ENCODE measurements around the gene RAB3GAP2.
"Not testable (repeated sequence)": the region's sequence is repeated elsewhere in the genome, so short reads cannot be mapped to it uniquely, and the experiment has no call there.

RAB3GAP2 gene

GRCh38 chr1:220239213-220239612 lies 33.0 kb downstream of the RAB3GAP2 start:
- H3K36me3 ChIP-seq (ENCODE audit: control insufficient read depth in 1 of 2, insufficient read depth in 2 of 2, low read depth in 1 of 2, low read length in 2 of 2) = peaks cover 0 to 10% of the 10 kb centered on the region in 2 experiments

GRCh38 chr1:220236278-220236677 lies 36.0 kb downstream of the RAB3GAP2 start:
- DNase-seq; H3K4me1 ChIP-seq (ENCODE audit: control insufficient read depth, insufficient read depth, low read depth, low read length); H2AFZ ChIP-seq (ENCODE audit: low read depth, low read length); H2AK5ac ChIP-seq (ENCODE audit: low read length, severe bottlenecking); H3K27ac ChIP-seq (ENCODE audit: low read length, poor library complexity, severe bottlenecking); H4K8ac ChIP-seq (ENCODE audit: low read length); H2BK15ac ChIP-seq (ENCODE audit: low read depth, poor library complexity, severe bottlenecking); H3K4me2 ChIP-seq (ENCODE audit: low read length, poor library complexity, severe bottlenecking); H3K4ac ChIP-seq (ENCODE audit: low read depth in 1 of 2, low read length in 2 of 2); H3K9ac ChIP-seq (ENCODE audit: low read length); H2BK120ac ChIP-seq (ENCODE audit: low read depth, low read length); H3K27me3 ChIP-seq (ENCODE audit: control insufficient read depth in 1 of 2, insufficient read depth in 1 of 2, low read length in 2 of 2); H2BK12ac ChIP-seq (ENCODE audit: low read length in 2 of 2); H2BK5ac ChIP-seq (ENCODE audit: low read depth, low read length, poor library complexity, severe bottlenecking); H3K79me1 ChIP-seq (replicated peaks; ENCODE audit: low read length, poor library complexity, severe bottlenecking); H3K23ac ChIP-seq (ENCODE audit: low read length in 2 of 2); H3K4me3 ChIP-seq (ENCODE audit: insufficient read depth in 1 of 2, low read depth in 1 of 2, low read length in 2 of 2); H4K91ac ChIP-seq (ENCODE audit: low read length); H3K18ac ChIP-seq (ENCODE audit: low read depth in 1 of 2, low read length in 2 of 2); H3K9me3 ChIP-seq (ENCODE audit: control insufficient read depth, low read length); H3K14ac ChIP-seq (ENCODE audit: low read length in 2 of 2): not testable (repeated sequence)
- over 99% methylated on average over 8 of the region's 9 CpGs for WGBS
- H3K36me3 ChIP-seq (ENCODE audit: control insufficient read depth in 1 of 2, insufficient read depth in 2 of 2, low read depth in 1 of 2, low read length in 2 of 2) = peaks cover 0 to 18% of the 10 kb centered on the region in 2 experiments

More at GRCh38 chr1:220239213-220239612, 33.0 kb downstream of the RAB3GAP2 start:
- no peak overlapping the region for H3K14ac ChIP-seq (ENCODE audit: low read length in 2 of 2)
- H2AK5ac ChIP-seq (ENCODE audit: low read length, severe bottlenecking) = no peak overlapping the region
- H3K4ac ChIP-seq (ENCODE audit: low read depth in 1 of 2, low read length in 2 of 2) = no peak overlapping the region
- no peak overlapping the region for H2BK120ac ChIP-seq (ENCODE audit: low read depth, low read length)
- no peak overlapping the region for H3K18ac ChIP-seq (ENCODE audit: low read depth in 1 of 2, low read length in 2 of 2)
- 99% methylated on average over 4 of the region's 5 CpGs for WGBS
- no peak overlapping the region for H3K4me2 ChIP-seq (ENCODE audit: low read length, poor library complexity, severe bottlenecking)
- H3K23ac ChIP-seq (ENCODE audit: low read length in 2 of 2) = no peak overlapping the region
- no peak overlapping the region for H3K4me3 ChIP-seq (ENCODE audit: insufficient read depth in 1 of 2, low read depth in 1 of 2, low read length in 2 of 2)
- DNase-seq = no peak
- no peak overlapping the region for H2BK5ac ChIP-seq (ENCODE audit: low read depth, low read length, poor library complexity, severe bottlenecking)
- peaks cover 9% of the 10 kb centered on the region for H3K79me1 ChIP-seq (replicated peaks; ENCODE audit: low read length, poor library complexity, severe bottlenecking)
- no peak overlapping the region for H2BK12ac ChIP-seq (ENCODE audit: low read length in 2 of 2)
- H2AFZ ChIP-seq (ENCODE audit: low read depth, low read length) = no peak overlapping the region
- no peak overlapping the region for H3K27ac ChIP-seq (ENCODE audit: low read length, poor library complexity, severe bottlenecking)
- no peaks in the 10 kb centered on the region for H3K9me3 ChIP-seq (ENCODE audit: control insufficient read depth, low read length)
- no peak overlapping the region for H4K8ac ChIP-seq (ENCODE audit: low read length)
- no peak overlapping the region for H2BK15ac ChIP-seq (ENCODE audit: low read depth, poor library complexity, severe bottlenecking)
- H3K27me3 ChIP-seq (ENCODE audit: control insufficient read depth in 1 of 2, insufficient read depth in 1 of 2, low read length in 2 of 2) = no peaks in the 10 kb centered on the region
- no peak overlapping the region for H4K91ac ChIP-seq (ENCODE audit: low read length)
- no peak overlapping the region for H3K9ac ChIP-seq (ENCODE audit: low read length)
- H3K4me1 ChIP-seq (ENCODE audit: control insufficient read depth, insufficient read depth, low read depth, low read length) = no peaks in the 10 kb centered on the region

- DNase-seq = no peak
- H3K36me3 ChIP-seq (ENCODE audit: control insufficient read depth in 1 of 2, insufficient read depth in 2 of 2, low read depth in 1 of 2, low read length in 2 of 2) = peaks cover 3 to 25% of the 10 kb centered on the region in 2 experiments
Observed at GRCh38 chr1:220235462-220235861, 36.8 kb downstream of the RAB3GAP2 start.

GRCh38 chr1:220233927-220234326 lies 38.3 kb downstream of the RAB3GAP2 start:
- H3K14ac ChIP-seq (ENCODE audit: low read length in 2 of 2) = no peak overlapping the region
- no peak overlapping the region for H2AK5ac ChIP-seq (ENCODE audit: low read length, severe bottlenecking)
- H3K4ac ChIP-seq (ENCODE audit: low read depth in 1 of 2, low read length in 2 of 2) = no peak overlapping the region
- H3K4me3 ChIP-seq (ENCODE audit: insufficient read depth in 1 of 2, low read depth in 1 of 2, low read length in 2 of 2) = no peak overlapping the region
- H3K4me2 ChIP-seq (ENCODE audit: low read length, poor library complexity, severe bottlenecking) = no peak overlapping the region
- H3K36me3 ChIP-seq (ENCODE audit: control insufficient read depth in 1 of 2, insufficient read depth in 2 of 2, low read depth in 1 of 2, low read length in 2 of 2) = peaks cover 3 to 35% of the 10 kb centered on the region in 2 experiments
- H2AFZ ChIP-seq (ENCODE audit: low read depth, low read length) = no peak overlapping the region
- H3K18ac ChIP-seq (ENCODE audit: low read depth in 1 of 2, low read length in 2 of 2) = no peak overlapping the region
- no peak overlapping the region for H3K27ac ChIP-seq (ENCODE audit: low read length, poor library complexity, severe bottlenecking)
- H2BK12ac ChIP-seq (ENCODE audit: low read length in 2 of 2) = no peak overlapping the region
- no peaks in the 10 kb centered on the region for H3K9me3 ChIP-seq (ENCODE audit: control insufficient read depth, low read length)
- H4K8ac ChIP-seq (ENCODE audit: low read length) = no peak overlapping the region
- H2BK15ac ChIP-seq (ENCODE audit: low read depth, poor library complexity, severe bottlenecking) = no peak overlapping the region
- no peaks in the 10 kb centered on the region for H3K27me3 ChIP-seq (ENCODE audit: control insufficient read depth in 1 of 2, insufficient read depth in 1 of 2, low read length in 2 of 2)
- peaks cover 13% of the 10 kb centered on the region for H3K79me1 ChIP-seq (replicated peaks; ENCODE audit: low read length, poor library complexity, severe bottlenecking)
- H3K9ac ChIP-seq (ENCODE audit: low read length) = no peak overlapping the region
- no peak overlapping the region for H4K91ac ChIP-seq (ENCODE audit: low read length)
- no peaks in the 10 kb centered on the region for H3K4me1 ChIP-seq (ENCODE audit: control insufficient read depth, insufficient read depth, low read depth, low read length)
- whole genome bisulfite sequencing = 94% methylated on average over 3 of the region's 3 CpGs
- H3K23ac ChIP-seq (ENCODE audit: low read length in 2 of 2) = no peak overlapping the region
- H2BK120ac ChIP-seq (ENCODE audit: low read depth, low read length) = no peak overlapping the region
- no peak for DNase-seq
- no peak overlapping the region for H2BK5ac ChIP-seq (ENCODE audit: low read depth, low read length, poor library complexity, severe bottlenecking)

More at GRCh38 chr1:220235462-220235861, 36.8 kb downstream of the RAB3GAP2 start:
- no peak overlapping the region for H3K4me3 ChIP-seq (ENCODE audit: insufficient read depth in 1 of 2, low read depth in 1 of 2, low read length in 2 of 2)
- peaks cover 14% of the 10 kb centered on the region for H3K79me1 ChIP-seq (replicated peaks; ENCODE audit: low read length, poor library complexity, severe bottlenecking)
- no peak overlapping the region for H2BK120ac ChIP-seq (ENCODE audit: low read depth, low read length)
- H2BK15ac ChIP-seq (ENCODE audit: low read depth, poor library complexity, severe bottlenecking) = no peak overlapping the region
- 100% methylated on average over 1 of the region's 1 CpG for WGBS
- H3K9ac ChIP-seq (ENCODE audit: low read length) = no peak overlapping the region
- no peak overlapping the region for H4K91ac ChIP-seq (ENCODE audit: low read length)
- no peak overlapping the region for H2BK12ac ChIP-seq (ENCODE audit: low read length in 2 of 2)
- H2AK5ac ChIP-seq (ENCODE audit: low read length, severe bottlenecking) = no peak overlapping the region
- H3K18ac ChIP-seq (ENCODE audit: low read depth in 1 of 2, low read length in 2 of 2) = no peak overlapping the region
- no peak overlapping the region for H2BK5ac ChIP-seq (ENCODE audit: low read depth, low read length, poor library complexity, severe bottlenecking)
- H3K23ac ChIP-seq (ENCODE audit: low read length in 2 of 2) = no peak overlapping the region
- H3K4me2 ChIP-seq (ENCODE audit: low read length, poor library complexity, severe bottlenecking) = no peak overlapping the region
- no peaks in the 10 kb centered on the region for H3K4me1 ChIP-seq (ENCODE audit: control insufficient read depth, insufficient read depth, low read depth, low read length)
- no peaks in the 10 kb centered on the region for H3K9me3 ChIP-seq (ENCODE audit: control insufficient read depth, low read length)
- H2AFZ ChIP-seq (ENCODE audit: low read depth, low read length) = no peak overlapping the region
- H3K27me3 ChIP-seq (ENCODE audit: control insufficient read depth in 1 of 2, insufficient read depth in 1 of 2, low read length in 2 of 2) = no peaks in the 10 kb centered on the region
- H3K27ac ChIP-seq (ENCODE audit: low read length, poor library complexity, severe bottlenecking) = no peak overlapping the region
- H3K14ac ChIP-seq (ENCODE audit: low read length in 2 of 2) = no peak overlapping the region
- H4K8ac ChIP-seq (ENCODE audit: low read length) = no peak overlapping the region
- no peak overlapping the region for H3K4ac ChIP-seq (ENCODE audit: low read depth in 1 of 2, low read length in 2 of 2)

Measured in mesenchymal stem cell (in vitro differentiated cells and primary cell).